Measurements from ENCODE around the gene C9orf85.

- TF ChIP-seq CTCF (IDR thresholded peaks at IDR 0.05; ENCODE audit: poor library complexity, severe bottlenecking), result no peak
- no peak for TF ChIP-seq TAF1 (IDR thresholded peaks at IDR 0.05; ENCODE audit: low read depth)
These were observed 101.2 kb downstream of the C9orf85 start for GRCh38 chr9:72012646-72013045.

Measured in neural cell (in vitro differentiated cells).